Tibial nerve (tissue), 4 donors: ENCODE results near the gene DLGAP1.

Experiments
- EP300 ChIP-seq, 2 donors: sonication (generic); formaldehyde crosslinking; IDR thresholded peaks; one replicate each; pipeline ENCODE4 v1.6.1; 2017; ENCODE audit warnings: antibody characterized with exemption in 2 of 2, mild to moderate bottlenecking in 1 of 2
- POLR2A ChIP-seq, 2 donors: fragments of 450-650 bp; IDR thresholded peaks; one replicate each; pipeline ENCODE4 v1.6.1; 2017; ENCODE audit warnings: antibody characterized with exemption in 2 of 2, mild to moderate bottlenecking in 2 of 2, moderate library complexity in 2 of 2
- TF ChIP-seq, protein P1 (sequence below), 5 experiments: fragments of 200-600 bp in 3 of 5; fragments of 450-650 bp in 2 of 5; sonication (generic) in 3 of 5; IDR thresholded peaks; one replicate each; pipeline ENCODE4 v1.5.1; 2016 to 2019; ENCODE audit warnings: antibody characterized with exemption in 5 of 5, mild to moderate bottlenecking in 3 of 5, moderate library complexity in 2 of 5

DNA sequence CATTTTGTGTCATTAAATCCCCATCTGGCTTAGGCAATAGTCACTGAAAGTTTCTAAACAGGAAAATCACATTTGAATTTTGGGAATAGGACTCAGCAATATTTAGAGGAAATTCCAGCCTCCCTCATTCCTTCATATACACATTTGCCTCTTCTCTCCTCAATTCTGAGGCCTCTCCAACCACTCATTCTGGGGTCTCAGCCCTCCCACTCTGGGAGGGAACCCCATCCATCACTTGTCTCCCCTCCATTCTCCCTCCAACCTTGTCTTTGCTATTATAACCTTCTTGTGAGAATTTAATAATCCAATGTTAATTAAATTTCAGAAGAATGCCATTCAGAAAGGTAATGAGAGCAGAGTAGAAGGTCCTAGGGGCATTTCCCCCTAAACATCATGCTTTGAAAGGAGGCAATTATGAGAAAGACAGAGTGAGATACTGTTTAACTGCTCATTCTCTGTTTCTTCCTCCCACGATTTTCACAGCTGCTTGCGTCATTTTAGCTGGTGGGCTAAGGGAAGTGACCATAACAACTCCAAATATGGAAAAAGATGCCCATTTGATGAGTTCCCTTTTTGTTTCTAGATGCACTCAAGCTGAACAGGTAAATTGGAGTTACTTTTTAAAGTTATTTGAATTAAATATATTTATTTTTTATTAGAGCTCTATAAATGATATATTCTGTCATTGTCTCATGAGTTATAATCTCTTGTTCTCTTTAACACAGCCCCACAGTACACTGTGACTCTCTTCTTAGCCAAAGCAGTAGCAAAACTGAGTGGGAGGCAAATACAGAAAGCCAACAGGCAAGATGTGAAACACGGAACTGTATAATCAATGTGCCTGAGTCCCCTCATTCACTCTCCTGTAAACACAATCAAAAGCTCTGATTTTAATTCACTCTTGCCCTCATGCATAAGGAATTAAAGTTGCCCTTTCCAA, 135.1 kb downstream of the DLGAP1 start:
- TF ChIP-seq, protein P1, sequence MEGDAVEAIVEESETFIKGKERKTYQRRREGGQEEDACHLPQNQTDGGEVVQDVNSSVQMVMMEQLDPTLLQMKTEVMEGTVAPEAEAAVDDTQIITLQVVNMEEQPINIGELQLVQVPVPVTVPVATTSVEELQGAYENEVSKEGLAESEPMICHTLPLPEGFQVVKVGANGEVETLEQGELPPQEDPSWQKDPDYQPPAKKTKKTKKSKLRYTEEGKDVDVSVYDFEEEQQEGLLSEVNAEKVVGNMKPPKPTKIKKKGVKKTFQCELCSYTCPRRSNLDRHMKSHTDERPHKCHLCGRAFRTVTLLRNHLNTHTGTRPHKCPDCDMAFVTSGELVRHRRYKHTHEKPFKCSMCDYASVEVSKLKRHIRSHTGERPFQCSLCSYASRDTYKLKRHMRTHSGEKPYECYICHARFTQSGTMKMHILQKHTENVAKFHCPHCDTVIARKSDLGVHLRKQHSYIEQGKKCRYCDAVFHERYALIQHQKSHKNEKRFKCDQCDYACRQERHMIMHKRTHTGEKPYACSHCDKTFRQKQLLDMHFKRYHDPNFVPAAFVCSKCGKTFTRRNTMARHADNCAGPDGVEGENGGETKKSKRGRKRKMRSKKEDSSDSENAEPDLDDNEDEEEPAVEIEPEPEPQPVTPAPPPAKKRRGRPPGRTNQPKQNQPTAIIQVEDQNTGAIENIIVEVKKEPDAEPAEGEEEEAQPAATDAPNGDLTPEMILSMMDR (IDR thresholded peaks at IDR 0.05), result no peak
- TF ChIP-seq POLR2A (IDR thresholded peaks at IDR 0.05) (no peak), EP300 (IDR thresholded peaks at IDR 0.05) (no peak)
